ENCODE measurements around the gene FCMR. TPM values are rescaled to one million over a fixed set of nuclear protein-coding genes. Genes with fewer than 3 reads are reported as not detected.

The FCMR gene
- total RNA-seq, 2 donors from 2014 or later, result not detected

DNA sequence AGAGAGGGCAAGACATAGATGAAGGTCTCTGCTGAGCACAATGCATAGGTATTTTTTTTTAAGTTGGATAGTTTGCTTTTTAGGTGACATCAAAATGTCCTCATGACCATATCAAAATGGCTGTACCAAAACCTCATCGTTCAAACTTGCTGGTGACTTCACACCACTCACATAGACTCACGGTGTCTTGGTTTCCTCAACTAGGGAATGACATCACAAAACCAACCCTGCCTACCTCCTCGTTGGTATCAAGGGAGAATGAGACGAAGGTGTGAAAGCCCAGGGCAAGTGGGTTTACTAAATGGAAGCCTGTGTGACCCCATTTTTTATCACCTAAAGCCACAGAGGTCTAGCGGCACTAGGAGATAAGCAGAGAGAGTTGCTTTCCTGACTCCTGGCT, 23.0 kb upstream of the FCMR start:
- no peaks in the 10 kb centered on the region for H3K9me3 Mint-ChIP-seq

DNA sequence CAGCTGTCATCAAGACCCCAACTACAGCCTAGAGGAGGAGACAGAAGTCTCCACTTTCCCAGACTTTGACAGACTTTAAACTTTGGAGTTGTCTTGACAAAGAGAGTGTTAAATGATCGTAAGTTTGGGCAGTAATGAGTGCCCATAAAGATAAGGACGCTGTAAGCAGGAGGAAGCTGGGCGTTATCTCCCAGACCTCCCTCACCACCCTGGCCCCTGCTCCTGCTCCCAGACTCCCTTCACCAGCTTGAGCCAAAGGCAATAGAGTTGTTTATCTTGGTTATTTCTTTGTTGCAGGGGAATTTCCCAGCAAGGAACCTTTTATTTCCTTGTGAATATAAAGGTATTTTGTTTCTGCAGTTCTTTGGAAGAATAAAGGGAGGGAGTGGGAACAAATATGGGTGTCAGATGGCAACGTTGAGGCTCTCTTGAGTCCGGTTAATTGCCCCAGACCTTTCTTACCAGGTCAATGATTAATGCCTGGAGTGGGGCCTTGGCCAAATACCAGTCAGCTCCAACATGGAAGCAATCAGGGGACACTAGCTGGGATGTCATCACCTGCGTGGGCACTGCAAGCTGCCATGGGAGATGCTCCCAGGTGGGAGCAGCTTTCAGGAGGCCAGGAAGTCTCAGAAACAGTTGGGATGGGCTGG, 20.2 kb upstream of the FCMR start:
- H3K27me3 ChIP-seq (ENCODE audit: control insufficient read depth, insufficient read depth, low read length, poor library complexity, severe bottlenecking), result peaks cover 11% of the 10 kb centered on the region
- no peaks in the 10 kb centered on the region for H3K4me1 ChIP-seq (ENCODE audit: control insufficient read depth, insufficient read depth, low read length)
- TF ChIP-seq, protein P1, sequence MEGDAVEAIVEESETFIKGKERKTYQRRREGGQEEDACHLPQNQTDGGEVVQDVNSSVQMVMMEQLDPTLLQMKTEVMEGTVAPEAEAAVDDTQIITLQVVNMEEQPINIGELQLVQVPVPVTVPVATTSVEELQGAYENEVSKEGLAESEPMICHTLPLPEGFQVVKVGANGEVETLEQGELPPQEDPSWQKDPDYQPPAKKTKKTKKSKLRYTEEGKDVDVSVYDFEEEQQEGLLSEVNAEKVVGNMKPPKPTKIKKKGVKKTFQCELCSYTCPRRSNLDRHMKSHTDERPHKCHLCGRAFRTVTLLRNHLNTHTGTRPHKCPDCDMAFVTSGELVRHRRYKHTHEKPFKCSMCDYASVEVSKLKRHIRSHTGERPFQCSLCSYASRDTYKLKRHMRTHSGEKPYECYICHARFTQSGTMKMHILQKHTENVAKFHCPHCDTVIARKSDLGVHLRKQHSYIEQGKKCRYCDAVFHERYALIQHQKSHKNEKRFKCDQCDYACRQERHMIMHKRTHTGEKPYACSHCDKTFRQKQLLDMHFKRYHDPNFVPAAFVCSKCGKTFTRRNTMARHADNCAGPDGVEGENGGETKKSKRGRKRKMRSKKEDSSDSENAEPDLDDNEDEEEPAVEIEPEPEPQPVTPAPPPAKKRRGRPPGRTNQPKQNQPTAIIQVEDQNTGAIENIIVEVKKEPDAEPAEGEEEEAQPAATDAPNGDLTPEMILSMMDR (conservative IDR thresholded peaks at IDR 0.05), result no peak
- Mint-ChIP-seq H3K27ac (no peak overlapping the region), H3K4me3 (no peak overlapping the region), H3K4me1 (peaks cover 7% of the 10 kb centered on the region), H3K36me3 (ENCODE audit: low read depth) (no peaks in the 10 kb centered on the region), H3K27me3 (ENCODE audit: insufficient read depth) (peaks cover 21% of the 10 kb centered on the region), H3K9me3 (no peaks in the 10 kb centered on the region)
- H3K36me3 ChIP-seq (ENCODE audit: control insufficient read depth, insufficient read depth, low read length), result no peaks in the 10 kb centered on the region
- no peak for DNase-seq
- WGBS, 2 experiments (ENCODE audit: insufficient coverage in 1 of 2, insufficient read length in 1 of 2), result 86 to 94% methylated on average over 4 to 6 of the region's 6 CpGs
- H3K9ac ChIP-seq (ENCODE audit: extremely low read depth, low read length, poor library complexity, severe bottlenecking), result no peak overlapping the region
- H3K9me3 ChIP-seq (ENCODE audit: control insufficient read depth, low read length), result no peaks in the 10 kb centered on the region
- no peak overlapping the region for H3K27ac ChIP-seq (ENCODE audit: low read depth, low read length)
- H3K4me3 ChIP-seq (ENCODE audit: low read length), result no peak overlapping the region

More for the DNA sequence above, 23.0 kb upstream of the FCMR start:
- no peaks in the 10 kb centered on the region for H3K9me3 ChIP-seq (ENCODE audit: control insufficient read depth, low read length)
- Mint-ChIP-seq H3K4me3 (no peak overlapping the region), H3K36me3 (ENCODE audit: low read depth) (no peaks in the 10 kb centered on the region), H3K4me1 (peaks cover 6% of the 10 kb centered on the region), H3K27me3 (ENCODE audit: insufficient read depth) (peaks cover 21% of the 10 kb centered on the region), H3K27ac (no peak overlapping the region)
- 82 to 87% methylated on average over 3 to 5 of the region's 5 CpGs for WGBS, 2 experiments (ENCODE audit: insufficient coverage in 1 of 2, insufficient read length in 1 of 2)
- DNase-seq, result no peak
- H3K27ac ChIP-seq (ENCODE audit: low read depth, low read length), result no peak overlapping the region
- no peaks in the 10 kb centered on the region for H3K4me1 ChIP-seq (ENCODE audit: control insufficient read depth, insufficient read depth, low read length)
- no peaks in the 10 kb centered on the region for H3K36me3 ChIP-seq (ENCODE audit: control insufficient read depth, insufficient read depth, low read length)
- H3K4me3 ChIP-seq (ENCODE audit: low read length), result no peak overlapping the region
- H3K27me3 ChIP-seq (ENCODE audit: control insufficient read depth, insufficient read depth, low read length, poor library complexity, severe bottlenecking), result peaks cover 11% of the 10 kb centered on the region
- no peak overlapping the region for H3K9ac ChIP-seq (ENCODE audit: extremely low read depth, low read length, poor library complexity, severe bottlenecking)
- TF ChIP-seq, protein P1 (conservative IDR thresholded peaks at IDR 0.05), result no peak

DNA sequence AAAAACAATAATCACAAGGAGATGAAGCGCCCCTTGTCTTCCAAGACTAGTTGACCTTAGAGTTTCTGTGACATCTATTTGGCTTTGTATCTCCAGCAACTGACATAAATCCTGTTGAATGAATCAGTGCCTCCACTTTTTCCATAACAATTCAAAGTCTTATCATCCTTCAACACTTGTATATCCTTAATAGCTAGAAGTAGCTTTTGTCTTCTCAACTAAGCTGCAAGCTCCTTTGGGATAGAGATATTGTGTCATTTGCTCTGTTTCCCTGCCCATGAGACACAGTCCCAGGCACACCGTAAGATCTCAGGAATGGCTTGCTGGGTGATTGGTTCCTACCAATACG, 18.8 kb upstream of the FCMR start:
- Histone ChIP-seq H3K27ac (ENCODE audit: low read depth, low read length) (no peak overlapping the region), H3K4me1 (ENCODE audit: control insufficient read depth, insufficient read depth, low read length) (no peaks in the 10 kb centered on the region), H3K27me3 (ENCODE audit: control insufficient read depth, insufficient read depth, low read length, poor library complexity, severe bottlenecking) (peaks cover 11% of the 10 kb centered on the region), H3K9ac (ENCODE audit: extremely low read depth, low read length, poor library complexity, severe bottlenecking) (no peak overlapping the region), H3K36me3 (ENCODE audit: control insufficient read depth, insufficient read depth, low read length) (no peaks in the 10 kb centered on the region), H3K9me3 (ENCODE audit: control insufficient read depth, low read length) (no peaks in the 10 kb centered on the region), H3K4me3 (ENCODE audit: low read length) (no peak overlapping the region)
- Mint-ChIP-seq H3K27me3 (ENCODE audit: insufficient read depth) (peaks cover 21% of the 10 kb centered on the region), H3K9me3 (no peaks in the 10 kb centered on the region), H3K36me3 (ENCODE audit: low read depth) (no peaks in the 10 kb centered on the region), H3K4me1 (peaks cover 7% of the 10 kb centered on the region), H3K27ac (no peak overlapping the region), H3K4me3 (no peak overlapping the region)
- no peak for DNase-seq
- WGBS, 2 experiments (ENCODE audit: insufficient coverage in 1 of 2, insufficient read length in 1 of 2), result 90 to 92% methylated on average over 2 to 3 of the region's 3 CpGs
- TF ChIP-seq, protein P1 (conservative IDR thresholded peaks at IDR 0.05), result no peak
